Measurements from ENCODE around the gene SHROOM3.

The SHROOM3 gene

DNA sequence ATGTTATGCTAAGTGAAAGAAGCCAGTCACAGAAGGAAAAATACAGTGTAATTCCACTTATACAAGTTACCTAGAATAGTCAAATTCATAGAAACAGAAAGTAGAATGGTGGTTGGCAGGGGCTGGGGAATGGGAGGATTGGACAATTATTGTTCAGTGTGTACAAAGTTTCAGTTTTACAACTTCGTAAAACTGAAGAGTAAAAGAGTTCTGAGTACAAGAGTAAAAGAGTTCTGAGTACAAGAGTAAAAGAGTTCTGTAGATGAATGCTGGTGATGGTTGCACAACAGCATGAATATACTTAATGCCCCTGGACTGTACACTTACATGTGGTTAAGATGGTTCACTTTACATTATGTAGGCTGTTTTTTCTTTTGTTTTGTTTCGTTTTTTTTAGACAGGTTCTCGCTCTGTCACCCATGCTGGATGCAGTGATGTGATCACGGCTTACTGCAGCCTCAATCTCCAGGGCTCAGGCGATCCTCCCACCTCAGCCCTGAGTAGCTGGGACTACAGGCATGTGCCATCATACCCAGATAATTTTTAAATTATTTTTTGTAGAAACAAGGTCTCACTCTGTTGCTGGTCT is 232.0 kb downstream of the SHROOM3 start:
- FAIRE-seq = no peak

DNA sequence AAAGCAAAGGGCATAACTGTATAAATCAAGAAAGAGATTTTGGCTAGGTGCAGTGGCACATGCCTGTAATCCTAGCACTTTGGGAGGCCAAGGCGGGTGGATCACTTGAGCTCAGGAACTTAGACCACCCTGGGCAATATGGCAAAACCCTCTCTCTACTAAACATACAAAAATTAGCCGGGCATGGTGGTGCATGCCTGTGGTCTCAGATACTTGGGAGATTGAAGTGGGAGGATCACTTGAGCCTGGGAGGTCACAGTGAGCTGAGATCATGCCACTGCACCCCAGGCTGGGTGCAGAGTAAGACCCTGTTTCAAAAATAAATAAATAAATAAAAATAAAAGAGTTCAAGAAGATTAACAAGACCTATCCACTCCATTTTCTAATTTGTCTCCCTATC is 235.6 kb downstream of the SHROOM3 start:
- no peak for FAIRE-seq

DNA sequence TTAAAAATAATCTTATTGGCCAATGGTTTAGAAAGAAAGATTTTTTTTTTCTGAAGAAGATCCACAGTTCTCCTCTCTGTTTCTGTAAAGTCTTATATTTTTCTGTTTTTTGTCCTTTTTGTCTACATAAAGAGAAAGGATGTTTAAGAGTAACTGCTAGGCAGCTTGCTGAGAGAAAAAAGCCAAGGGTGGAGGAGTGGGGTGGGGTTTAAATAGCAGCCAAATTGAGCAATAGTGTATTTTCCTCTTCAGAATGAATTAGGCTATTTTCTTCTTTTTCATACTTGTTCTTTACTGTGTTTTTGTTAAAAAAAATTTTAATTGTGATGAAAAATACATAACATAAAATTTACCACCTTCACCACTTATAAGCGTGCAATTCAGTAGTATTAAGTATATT is 238.3 kb downstream of the SHROOM3 start:
- FAIRE-seq = no peak

DNA sequence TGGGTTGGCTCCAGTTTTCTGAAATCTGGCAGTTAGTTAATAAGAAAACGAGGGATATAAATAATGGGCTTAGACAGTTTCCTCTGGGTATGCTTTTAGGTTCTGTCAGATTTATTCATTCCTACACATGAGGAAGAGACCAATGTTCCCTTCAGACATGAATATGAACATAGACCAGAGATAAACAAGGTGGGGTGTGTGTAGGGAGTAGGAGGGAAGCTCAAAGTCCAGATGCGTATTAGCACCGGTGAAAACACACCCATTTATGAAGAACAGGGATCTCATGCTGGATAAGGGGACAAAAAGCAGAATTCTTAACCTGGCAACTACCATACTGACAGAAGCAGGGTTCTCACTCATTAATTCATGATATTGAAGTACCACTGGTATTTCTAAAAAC is 240.0 kb downstream of the SHROOM3 start:
- FAIRE-seq = no peak

DNA sequence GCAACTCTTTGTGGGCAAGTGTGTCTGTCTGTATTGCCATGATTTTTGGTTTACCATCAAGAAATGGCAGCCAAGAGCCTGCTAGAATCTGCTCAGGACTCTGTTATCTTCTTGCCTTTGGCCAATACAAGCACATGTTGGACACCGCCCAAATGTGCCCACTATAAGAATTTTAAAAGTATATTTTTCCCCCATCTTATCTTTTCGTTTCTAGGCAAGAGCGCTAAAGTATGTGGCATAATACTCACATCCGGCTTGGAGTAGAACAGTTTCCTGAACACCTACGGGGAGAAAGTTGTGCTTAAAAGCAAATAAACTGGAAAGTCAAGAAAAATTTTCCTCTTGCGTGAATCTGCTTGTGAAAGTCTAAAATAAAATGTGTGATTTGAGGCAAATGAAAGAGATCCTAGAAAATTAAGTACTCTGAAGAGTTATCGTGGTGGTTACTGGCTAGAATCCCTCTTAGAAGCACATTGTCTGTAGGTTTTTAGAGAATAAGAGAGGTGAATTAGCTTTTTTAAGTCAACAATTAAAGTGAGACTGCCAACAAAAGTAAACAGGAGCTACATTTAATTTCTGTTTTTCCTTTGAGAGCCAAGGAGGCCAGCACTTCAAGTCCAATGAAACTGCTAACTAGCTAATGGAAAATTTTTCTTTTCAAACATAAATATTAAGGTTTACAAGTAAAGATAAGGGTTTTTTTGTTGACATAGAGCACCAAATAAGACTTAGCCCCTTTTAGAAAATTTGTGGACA is 242.7 kb downstream of the SHROOM3 start:
- peak; percentile 51 for FAIRE-seq

DNA sequence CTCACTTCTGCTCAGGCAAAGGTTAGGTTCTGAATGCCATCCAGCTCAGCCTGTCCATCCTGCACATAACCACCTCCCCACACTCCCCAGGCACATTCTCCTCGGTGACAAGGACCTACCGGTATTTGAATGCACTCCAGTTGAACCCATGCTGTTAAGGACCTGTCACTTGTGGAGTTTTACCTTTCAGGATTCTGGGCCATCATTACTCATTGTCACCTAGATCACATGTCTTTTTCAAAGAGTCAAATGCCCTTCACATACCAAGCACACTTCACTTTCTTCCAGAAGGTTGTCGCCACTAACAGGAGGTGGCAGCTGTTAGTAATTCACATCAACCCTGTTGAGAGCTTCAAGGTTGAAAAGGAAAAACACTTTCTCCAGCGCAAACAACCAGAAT is 244.7 kb downstream of the SHROOM3 start:
- no peak for FAIRE-seq

DNA sequence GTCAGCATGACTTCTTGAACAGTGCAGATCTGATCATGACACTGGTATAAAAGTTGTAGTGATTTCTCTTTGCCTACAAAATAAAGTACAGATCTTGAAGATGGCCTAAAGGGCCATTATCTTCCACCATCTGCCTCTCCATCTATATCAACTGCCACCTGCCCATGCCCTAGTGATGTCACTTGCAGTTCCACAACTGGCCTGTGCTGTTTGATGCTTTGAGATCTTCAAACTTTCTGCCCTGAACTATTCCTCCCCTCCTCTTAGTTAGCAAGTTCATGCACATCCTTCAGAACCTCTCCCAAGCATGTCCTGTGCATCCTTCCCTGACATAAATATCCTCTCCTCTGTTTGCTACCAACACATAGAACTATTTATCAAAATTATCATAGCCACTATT is 245.9 kb downstream of the SHROOM3 start:
- no peak for FAIRE-seq

DNA sequence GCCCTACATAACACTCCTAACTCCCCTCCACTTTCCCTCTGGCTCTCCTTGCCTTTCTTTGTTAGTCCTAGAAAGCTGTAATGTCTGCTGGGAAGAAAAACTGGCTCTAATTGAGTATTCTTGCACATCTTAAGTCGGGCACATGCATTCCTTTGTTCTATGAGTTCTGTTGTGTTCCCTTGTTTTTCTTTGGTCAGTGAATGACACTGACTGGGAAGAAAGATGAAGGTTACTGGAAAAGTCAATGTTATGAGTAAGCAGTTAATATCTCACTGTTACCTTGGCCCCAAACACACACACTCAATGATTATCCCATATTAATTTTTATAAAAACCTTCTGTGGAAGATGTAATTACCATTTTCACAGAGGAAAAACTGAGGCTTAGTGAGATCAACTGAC is 247.0 kb downstream of the SHROOM3 start:
- FAIRE-seq = no peak

DNA sequence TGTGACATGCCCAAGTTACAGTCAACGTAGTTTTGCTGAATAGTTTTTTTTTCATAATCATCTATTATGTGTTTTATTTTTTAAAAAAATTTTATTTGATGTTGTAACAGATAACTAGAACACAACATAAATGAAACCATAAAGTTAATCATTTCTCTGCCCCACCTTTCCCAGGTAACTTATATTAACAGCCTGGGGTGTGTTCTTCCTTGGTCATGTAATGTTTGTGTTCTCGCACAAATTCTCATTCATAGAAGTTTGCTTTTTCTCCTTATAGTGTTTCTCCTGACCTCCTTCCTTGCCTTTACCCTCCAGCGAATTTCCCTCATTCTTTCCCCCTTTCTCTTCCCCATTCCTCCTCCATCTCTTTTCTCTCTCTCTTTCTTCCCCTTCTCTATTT is 248.1 kb downstream of the SHROOM3 start:
- FAIRE-seq = no peak

DNA sequence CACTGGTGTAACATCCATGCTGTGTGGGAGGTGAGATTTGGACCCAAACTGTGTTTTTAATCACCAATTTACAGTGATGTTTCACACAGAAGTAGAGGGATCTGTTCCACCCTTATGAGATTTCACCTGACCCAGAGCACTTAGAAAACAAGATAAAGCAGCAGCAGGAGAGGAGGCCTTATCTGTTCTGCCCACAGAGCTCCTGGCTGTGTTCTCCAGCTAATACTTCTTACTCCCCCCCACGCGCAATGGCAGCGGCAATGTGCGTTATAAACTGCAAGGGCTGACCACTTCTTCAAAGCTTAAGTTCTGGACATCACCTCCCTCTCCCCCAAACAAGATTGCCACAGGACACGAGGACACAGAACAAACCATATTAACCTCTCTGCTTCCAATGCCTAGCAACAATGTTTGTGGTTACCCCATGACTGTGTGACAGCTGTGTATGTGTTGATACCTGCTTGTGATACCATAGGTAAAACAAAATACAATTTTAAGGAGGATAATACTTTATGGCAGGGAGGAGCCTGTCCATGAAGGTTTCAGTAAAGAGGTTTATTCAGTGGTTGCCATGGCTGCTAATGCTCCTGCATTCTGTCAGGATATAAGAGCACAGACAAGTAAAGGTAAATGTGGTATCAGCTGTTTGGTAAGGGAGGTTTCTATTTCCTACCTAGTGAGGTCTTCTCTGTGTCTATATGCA is 252.9 kb downstream of the SHROOM3 start:
- FAIRE-seq = no peak

DNA sequence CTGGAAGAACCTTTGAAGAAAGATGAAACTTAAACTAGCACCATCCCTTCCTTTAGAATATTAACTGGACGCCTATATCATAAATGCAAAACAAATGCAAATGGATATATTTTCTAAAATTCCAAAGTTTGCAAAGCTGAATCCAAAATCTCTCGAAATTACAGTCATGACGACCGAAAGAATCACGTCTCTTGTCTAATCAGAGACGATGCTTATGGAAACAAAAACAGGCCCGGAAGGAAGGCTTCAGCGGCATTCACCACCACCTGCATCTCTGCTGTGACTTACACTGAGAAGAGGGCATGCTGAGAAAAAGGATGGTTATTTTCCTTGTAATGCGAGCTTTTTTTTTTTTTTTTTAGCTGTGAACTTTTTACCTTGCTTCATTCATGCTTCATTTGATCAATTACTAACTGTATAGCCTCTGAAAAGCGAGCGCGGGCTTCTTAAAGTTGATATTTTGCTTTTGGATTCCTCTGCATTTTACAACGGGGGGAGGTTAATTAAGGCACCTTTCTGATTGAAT is 253.7 kb downstream of the SHROOM3 start:
- FAIRE-seq = no peak

DNA sequence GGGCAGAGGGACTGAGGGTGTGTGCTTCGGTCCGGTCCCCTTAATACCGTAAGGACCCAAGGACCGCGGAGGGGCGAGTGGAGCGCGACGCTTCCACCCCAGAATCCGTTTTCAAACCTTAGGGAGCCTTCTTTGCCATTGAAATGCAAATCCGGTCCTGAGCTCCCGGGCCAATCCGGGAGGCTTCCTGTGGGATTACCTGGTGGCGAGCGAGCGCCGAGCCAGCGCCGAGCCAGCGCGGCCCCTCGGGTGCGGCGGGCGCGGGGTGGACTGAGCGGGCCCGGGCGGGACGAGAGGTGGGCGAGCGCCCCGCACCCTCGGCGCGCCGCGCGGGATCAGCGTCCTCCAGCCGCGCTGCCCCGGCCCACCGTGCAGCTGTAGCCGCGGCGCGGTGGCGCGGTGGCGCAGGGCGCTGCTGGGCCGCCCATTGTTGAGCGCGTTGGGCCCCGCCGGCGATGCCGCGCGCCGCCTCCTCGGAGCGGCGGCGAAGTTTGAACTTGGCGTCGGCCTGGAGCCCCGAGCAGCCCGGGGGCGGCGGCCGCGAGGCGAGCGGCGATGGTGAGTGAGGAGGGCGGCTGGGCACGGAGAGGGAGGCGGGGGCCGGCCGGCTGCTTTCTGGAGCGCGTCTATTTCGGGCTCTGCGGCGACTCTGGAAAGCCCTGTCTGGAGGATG is 254.3 kb downstream of the SHROOM3 start:
- no peak for FAIRE-seq

DNA sequence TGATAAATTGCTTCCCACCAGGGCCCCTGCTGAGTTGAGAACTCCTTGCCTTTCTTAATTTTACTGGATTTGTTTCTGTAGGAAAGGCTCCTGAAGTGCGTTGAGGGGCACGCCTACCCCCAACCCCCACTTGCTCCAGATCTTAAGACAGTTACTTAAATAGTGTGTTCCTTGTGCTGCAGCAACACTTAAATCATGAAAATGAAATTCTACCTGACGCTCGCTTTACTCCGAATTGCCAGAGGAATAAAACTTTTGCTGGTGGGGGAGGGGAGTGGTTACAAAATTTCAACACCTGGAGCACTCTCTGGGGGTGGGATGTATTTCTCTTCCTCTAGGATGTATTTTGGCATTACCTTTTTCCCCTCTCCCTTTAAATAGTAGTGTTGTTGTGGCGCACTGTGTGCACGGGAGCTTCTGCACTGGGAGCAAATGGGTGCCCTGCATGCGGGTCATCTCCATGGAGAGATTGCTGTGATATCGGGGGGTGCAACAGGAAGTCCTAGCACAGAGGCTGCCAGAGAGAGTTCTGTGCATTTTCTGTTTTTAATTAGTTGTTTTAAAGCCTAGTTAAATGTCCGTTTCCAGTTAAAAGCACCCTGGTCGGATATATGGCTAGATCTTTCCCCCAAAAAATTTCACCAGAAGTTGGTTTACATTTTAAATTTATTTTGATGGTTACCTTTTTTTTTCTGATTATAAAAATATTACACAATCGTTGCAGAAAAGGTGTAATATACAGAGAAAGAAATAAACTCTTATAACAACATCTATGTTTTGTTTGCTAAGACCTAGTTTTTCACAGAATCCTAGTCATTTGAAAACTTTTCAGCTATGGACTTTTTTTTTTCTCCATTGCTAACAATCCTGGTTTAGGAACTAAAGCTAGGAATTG is 255.2 kb downstream of the SHROOM3 start:
- FAIRE-seq = peak; percentile 37

DNA sequence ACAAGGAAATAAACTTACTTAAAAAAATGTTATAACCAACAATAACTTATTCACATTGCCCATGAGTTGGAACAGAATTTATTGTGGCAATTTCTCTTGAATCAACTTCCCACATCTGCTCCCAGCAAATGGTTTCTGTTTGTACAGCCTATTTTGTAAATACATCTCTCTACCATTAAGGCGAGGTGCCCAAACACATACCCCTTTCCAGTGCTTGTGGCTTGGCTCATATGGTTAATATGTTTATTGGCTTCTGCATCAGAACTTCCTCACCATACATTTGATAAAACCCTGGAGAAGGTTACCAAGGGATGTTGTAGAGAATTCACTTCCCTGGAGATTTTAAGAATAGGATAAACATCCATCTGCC is 255.9 kb downstream of the SHROOM3 start:
- no peak for FAIRE-seq

DNA sequence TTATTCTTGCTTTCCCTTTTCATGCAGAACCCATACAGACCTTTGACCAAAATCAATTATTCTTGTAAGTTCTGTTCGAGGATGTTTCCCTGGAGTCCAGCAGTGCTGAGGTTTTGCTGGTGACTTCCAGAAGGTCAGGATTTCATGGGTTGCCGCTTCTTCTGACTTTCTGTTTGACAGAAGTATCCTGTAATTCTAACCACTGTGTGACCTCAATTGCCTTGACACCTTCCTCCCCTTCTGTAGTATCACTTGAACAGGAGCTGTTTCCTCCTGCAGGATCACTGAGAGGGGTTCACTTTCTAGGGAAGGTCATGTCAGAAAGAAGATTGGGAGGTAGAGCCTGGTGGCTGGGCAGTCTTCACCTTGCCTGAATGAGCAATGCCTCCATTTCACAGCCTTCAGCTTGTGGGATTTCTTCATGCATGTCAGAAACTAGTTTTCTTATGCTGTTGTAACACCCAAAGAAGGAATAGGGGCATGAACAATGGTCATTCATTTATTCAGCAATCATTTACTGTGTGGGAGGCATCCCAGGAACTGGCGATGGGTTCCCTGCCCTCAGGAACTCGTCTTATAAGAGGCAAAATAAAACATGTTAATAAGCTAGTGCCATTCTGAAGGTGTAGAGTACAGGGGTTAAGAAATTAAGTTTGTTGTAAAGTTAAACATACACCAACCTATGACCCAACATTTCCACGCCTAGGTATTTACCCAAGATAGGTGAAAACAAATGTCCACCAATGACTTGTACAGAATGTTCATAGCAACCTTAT is 257.0 kb downstream of the SHROOM3 start:
- FAIRE-seq = no peak

DNA sequence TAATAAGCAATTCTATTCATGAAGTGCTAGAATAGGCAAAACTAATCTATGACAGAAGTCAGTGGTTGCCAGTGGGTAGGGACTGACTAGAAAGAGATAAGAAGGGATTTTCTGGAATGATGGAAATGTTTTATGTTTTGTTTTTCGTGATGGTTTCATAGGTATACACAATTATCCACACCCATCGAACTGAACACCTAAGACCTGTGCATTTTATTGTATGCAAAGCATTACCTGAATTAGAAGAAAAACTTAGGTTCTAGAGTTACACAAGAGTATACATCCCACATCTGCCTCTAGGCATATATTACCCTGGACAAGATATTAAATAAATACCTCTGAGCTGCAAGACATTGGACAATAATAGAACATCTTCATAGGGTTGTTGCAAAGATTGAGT is 257.7 kb downstream of the SHROOM3 start:
- no peak for FAIRE-seq

DNA sequence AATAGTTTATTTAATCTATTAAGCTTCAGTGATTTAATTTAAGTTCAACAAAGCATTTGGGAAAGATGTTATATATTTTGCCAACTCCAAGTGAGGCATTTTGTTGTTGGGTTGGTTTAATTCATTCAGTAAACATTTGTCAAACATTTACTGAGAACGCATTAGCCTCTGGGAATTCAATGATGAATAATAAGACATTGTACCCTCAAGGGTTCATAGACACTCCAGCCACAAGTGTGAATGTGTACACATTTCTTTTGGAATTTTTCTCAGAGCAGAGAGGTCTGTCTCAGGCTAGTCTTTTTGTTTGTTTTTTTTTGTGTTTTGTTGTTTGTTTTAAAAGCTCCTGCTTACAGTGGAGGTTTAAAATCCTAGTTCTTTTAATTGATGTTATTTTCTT is 259.0 kb downstream of the SHROOM3 start:
- no peak for FAIRE-seq

DNA sequence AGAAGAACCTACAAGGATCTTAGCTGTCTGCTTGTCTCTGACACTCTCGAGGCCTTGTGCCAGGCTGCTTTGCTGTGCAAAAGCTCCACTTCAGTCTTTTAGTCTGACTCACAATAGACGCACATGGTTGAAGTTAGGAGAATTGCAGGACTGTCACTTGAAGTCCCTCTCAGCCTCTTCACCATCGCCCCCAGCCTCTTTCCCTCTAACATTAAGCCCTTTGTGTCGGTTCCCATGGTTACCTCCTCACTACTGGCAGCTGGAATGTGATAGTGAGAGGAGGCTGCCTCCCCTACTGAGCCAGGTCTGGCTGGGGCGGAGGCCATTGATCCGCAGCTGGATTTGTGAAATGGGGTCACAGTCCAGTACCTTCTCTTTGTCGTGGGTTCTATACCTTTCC is 261.1 kb downstream of the SHROOM3 start:
- no peak for FAIRE-seq

DNA sequence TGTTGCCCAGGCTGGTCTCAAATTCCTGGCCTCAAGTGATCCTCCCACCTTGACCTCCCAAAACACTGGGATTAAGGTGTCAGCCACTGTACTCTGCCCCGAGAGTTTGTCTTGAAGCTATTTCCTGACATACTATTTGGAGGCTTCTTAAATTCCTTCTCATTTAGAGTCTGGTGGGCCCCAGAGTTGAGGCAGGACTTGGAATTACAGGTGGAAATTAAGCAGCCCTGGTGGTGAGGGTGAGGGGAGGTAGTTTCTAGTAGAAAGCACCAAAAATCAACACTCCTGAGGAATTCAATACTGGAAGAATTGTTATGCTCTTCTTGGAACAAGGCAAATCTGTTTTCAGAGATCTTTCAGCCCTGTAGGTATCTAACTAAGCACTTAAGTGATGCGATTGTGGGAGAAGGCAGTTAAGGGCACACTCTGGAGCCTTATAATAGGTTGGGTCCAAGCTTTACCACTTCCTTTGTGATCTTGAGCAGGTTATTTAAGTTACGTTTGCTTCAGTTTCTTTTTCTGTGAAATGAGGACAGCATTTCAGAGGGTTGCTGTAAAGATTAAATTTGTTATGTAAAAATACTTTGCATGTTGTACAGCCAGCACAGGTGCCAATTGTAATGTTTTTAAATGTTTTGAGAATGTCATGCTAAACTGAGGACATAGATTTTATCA is 262.2 kb downstream of the SHROOM3 start:
- FAIRE-seq = no peak

DNA sequence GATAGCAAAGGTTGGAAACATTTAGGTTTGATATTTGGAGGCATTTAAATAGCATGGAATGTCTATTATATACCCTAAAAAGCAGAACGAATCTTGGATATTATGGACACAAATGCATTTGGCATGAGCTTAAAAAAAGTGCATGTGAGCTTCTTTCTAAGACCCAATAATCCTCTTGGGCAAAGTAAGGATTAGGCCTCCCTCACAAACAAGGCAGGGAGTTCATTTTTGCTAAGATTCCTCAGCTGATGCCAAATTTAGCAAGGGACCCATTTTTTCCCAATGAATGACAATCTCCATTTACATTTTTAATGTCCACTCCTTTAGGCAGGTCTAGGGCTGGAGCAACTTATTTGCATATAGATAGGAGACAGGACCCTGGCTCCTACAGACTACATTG is 263.1 kb downstream of the SHROOM3 start:
- FAIRE-seq = no peak

DNA sequence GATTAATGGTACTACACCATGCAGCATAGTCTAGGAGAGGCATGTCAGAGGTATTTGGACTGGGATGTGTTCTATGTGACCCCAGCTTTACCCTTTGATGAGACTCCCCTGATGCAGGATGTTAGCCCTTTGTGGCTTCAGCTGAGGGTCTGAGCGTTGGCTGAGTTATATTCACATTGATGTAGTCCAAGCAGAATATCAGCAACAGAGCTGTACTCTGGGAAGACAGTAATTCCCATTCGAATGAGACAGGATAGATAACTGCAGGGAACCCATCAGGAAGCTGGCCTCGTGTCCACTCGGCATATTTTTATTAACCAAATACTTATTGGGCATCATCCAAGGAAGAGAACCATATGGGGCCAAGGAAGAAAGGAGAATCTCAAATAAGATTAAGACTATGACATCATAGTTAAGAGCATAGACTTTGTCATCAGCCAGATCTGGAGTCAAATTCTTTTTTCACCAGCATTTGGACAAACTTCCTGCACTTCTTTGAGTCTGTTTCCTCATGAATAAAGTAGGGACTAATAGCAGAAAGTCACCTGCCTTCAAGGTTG is 264.8 kb downstream of the SHROOM3 start:
- FAIRE-seq = no peak

Data from G401.6 (cell line).